HCEC 1CT (cell line): ENCODE measurements around the gene ITFG1.

Experiments
- DNase-seq: peaks from one replicate; pipeline ENCODE4 v3.0.0-alpha.2; 2017

Gene ITFG1

DNA sequence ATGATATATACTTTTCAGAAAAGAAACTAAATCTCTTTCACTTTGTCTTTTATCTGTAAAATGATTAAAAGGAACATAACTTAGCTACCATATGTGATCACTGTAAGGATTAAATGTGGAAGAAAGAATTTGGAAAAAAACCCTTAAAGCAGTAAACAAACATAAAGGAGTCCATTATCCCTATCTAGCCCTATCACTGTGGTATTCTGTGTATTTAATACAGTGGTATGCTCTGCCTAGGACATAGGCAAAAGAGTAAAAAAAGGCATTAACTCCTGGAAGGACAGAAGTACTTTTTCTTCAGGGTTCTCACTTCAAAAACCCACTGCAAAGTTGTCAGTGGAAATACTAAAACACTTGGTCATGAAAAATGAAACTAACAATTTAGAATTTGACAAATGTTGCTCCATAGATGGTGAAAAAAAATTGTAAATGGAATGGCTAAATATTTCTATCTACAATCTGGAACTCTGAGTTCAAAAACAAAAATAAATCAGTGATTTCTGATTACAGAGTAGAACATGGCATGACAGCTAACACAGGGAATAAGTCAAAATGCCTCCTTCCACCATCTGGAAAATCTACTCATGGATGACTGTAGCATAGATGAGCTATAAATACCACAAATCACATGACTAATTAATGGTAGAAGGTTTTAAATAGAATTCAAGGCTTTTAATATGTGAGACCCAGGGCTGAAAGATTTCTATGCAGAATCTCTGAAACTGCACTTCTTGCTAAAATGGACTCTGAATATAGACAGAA, 140.1 kb downstream of the ITFG1 start:
- DNase-seq, result peak; percentile 65

- no peak for DNase-seq
Measured at GRCh38 chr16:47317465-47318240, 143.2 kb downstream of the ITFG1 start.

GRCh38 chr16:47316442-47317015, 144.3 kb downstream of the ITFG1 start:
- DNase-seq, result no peak

- DNase-seq, result no peak
Measured at GRCh38 chr16:47311738-47312505, 148.9 kb downstream of the ITFG1 start.

DNA sequence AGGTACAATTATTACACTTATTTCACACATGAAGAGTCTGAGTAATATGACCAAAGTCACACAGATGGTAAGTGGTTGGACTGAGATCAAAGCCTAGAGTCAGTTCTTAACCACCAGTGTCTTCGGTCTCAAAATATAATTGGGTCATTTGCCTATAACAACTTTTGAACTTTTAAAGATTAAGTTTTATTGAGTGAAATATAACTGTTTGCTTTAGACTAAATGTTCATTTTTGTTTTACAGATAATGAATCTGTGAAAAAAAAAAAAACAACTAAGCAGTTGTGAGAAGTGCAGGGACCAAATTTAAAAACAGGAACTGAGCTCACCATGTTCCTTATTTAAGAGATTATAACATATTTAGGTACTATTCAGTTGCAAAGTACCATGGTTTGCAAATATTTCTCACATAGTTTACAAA, 150.1 kb downstream of the ITFG1 start:
- DNase-seq, result no peak

GRCh38 chr16:47309581-47310312, 151.1 kb downstream of the ITFG1 start:
- peak; percentile 4 for DNase-seq

DNA sequence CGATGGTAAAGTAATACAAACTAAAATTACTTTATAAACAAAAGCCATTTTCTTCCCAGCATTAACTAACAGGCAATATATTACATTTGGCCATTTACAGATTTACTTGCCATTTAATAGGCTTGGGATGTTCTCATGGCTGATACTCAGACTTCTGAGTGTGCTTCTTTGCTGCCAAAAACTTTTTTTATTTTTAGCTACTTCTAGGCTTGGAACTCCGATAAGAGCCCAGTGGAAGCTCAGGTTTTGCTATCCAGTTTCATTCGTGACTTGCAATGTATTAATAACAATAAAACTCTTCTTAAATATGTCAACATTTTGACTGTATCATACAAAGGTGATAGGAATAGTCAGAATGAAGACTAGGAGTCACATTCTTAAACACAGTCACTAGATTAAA, 152.3 kb downstream of the ITFG1 start:
- no peak for DNase-seq

GRCh38 chr16:47304563-47304962, 156.3 kb downstream of the ITFG1 start:
- no peak for DNase-seq

- no peak for DNase-seq
Measured at GRCh38 chr16:47299587-47299986, 161.3 kb downstream of the ITFG1 start.

DNA sequence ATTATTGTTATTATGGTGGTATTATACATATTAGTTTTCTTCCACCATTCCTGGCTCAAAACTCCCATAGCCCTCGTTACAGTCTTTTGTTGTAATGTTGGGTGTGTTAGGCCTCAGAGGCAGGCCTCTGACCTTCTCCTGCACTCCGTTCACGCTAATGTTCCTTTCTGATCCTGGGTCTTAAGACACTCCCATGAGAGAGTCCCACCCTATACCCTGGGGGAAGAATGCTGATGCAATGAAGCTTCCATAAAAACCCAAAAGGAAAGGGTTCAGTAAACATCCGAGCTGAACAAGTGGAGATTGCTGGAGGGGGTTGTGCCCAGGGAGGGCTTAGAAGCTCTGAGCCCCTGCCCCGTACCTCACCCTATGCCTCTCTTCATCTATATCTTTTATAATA, 175.9 kb downstream of the ITFG1 start:
- DNase-seq, result no peak

GRCh38 chr16:47278306-47278970, 182.4 kb downstream of the ITFG1 start:
- no peak for DNase-seq

DNA sequence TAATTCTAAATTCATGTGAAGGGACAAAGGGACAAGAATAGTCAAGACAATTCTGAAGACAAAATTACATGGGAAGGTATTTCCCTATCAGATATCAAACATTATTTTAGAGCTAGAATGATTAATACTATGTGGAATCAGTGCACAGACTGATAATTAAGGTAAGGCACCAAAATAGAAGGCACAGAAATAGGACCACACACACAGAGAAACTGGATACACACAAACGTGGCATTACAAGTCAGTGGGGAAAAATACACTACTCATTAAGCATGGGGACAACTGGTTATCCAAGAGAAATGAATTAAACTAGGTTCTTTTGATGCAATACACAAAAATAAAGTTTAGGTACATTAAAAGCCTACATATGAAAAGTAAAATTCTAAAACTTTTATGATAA, 184.3 kb downstream of the ITFG1 start:
- no peak for DNase-seq

DNA sequence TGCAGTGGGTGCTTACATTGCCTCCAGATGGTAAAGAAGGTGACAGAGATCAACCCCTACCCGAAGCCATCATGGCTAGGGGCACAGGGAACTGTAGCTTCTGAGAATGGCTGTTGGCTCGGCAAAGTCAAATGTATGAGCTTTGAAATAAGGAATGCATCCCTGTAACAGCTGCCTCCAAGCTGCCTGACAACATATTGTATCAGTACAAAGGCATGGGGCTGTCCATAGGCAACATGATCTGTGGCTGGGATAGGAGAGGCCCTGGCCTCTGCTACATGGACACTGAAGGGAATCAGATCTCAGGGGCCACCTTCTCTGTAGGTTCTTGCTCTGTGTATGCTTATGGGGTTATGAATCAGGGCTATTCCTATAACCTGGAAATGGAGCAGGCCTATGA, 197.9 kb downstream of the ITFG1 start:
- no peak for DNase-seq

GRCh38 chr16:47260503-47260902, 200.4 kb downstream of the ITFG1 start:
- DNase-seq, result no peak

DNA sequence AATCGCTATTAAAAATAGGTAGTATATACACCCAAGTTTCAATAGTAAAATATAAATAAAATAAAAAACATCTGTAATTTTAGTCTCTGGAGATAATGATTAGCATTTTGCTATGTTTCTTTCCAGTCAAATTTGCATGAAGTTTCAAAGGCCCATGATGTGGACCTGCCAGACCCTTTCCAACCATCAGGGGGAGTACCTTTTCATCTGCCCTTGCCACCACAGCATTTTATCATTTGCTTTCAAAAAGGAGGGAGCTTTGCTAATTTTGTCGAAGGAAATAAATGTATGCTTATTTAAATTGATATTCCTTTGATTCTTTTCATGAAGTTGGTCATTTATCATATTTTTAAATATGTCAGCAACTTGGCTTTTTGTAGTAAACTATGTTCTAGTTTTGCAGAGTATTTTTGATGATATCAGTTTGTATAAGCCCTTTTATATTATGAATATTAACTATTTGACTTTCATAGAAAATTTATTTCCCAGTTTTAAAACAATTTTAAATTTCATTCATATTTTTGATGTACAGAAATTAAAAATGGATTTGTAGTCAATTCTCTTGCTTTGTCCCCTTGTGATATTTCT, 201.9 kb downstream of the ITFG1 start:
- peak; percentile 8 for DNase-seq

DNA sequence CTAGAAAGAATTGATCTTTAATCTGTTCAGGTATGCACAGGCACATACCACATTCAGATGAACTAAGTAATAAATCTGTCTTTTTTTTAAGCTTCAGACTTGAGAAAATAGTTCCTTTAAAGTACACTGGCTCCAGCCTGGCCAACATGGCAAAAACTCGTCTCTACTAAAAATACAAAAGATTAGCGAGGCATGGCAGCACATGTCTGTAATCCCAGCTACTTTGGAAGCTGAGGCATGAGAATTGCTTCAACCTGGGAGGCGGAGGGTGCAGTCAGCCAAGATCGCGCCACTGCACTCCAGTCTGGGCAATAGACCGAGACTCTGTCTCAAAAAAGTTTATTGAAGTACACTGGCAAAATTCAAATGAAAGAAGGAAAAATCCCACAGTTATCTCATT, 206.1 kb downstream of the ITFG1 start:
- no peak for DNase-seq

GRCh38 chr16:47250983-47251382, 209.9 kb downstream of the ITFG1 start:
- DNase-seq, result no peak

GRCh38 chr16:47247690-47248089, 213.2 kb downstream of the ITFG1 start:
- DNase-seq, result no peak

GRCh38 chr16:47244206-47244605, 216.7 kb downstream of the ITFG1 start:
- DNase-seq, result no peak

DNA sequence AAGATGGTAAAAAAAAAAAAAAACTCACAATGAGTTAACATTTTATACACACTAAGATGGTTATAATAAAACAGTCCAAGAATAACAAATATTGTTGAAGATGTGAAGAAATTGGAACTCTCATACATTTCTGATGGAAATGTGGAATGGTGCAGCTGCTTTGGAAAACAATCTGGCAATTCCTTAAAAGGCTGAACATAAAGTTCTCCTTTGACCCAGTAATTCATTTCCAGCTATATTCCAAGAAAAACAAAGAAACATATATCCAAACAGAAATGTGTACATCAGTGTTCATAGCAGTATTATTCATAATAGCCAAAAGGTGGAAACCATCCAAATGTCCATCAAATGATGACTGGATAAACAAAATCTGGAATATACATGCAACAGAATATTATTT, 219.8 kb downstream of the ITFG1 start:
- no peak for DNase-seq

- DNase-seq, result no peak
Measured at GRCh38 chr16:47236716-47237115, 224.1 kb downstream of the ITFG1 start.

GRCh38 chr16:47230296-47230695, 230.6 kb downstream of the ITFG1 start:
- no peak for DNase-seq
